NCI-H446 (cell line): ENCODE results near the gene KDM8.
"Not testable (repeated sequence)": the region's sequence is repeated elsewhere in the genome, so short reads cannot be mapped to it uniquely, and the experiment has no call there.

Source experiments
- DNase-seq, 2 experiments: peaks; one replicate each; lab custom pipeline; 2025; lab: John Stamatoyannopoulos, UW

The KDM8 gene

DNA sequence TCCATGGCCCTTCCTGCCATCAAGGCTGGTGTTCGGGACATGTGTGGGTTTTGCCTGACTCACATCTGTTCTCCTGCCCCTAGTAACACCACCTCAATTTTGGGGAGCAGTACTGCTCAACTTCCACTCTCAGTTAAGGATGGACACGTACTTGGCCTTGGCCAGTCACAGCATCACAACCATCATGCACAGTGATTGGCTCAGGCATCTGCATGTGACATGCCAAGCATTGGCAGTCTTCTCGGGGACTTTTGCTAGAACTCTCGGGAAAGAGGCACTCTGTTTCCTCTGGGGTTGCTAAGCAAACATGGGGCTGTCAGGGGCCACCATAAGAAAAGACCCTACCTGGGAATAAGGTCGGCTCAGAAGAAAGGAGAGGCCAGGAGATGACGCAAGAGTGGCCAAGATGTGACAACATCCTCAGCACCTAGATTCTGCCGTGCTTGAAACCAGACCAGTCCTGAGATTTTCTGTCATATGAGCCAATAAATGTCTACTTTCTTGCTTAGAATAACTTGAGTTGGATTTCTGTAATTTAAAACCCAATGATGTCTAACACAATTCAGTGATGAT, 11.9 kb upstream of the KDM8 start:
- DNase-seq = no peak

DNA sequence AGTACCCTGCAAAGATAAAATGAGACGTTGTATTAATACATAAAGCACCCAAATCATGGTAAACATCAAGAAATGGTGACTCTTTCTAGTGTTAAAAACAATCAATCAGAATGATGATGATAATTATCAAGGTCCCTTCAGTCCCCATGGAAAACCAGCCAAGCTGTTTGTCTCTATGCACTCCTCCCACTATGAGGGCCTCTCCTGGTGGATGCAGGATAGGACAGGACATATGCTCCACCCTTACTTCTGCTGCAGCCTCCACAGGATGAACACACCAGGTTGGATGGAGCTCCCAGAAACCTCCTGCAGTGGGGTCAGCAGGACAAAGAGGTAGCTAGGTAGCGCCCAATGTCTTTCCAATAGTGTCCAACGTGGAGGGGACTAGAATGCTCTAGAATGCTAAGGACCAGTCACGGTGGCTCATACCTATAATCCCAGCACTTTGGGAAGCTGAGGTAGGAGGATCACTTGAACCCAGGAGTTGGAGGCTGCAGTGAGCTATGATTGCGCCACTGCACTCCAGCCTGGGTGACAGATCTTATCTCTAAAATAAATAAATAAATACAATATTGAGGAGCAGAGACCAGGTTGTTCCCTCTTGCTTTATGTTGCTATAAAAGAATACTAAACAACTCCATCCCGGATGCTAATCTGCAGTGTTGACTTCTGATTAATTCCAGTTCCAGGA, 9.9 kb upstream of the KDM8 start:
- DNase-seq = no peak

DNA sequence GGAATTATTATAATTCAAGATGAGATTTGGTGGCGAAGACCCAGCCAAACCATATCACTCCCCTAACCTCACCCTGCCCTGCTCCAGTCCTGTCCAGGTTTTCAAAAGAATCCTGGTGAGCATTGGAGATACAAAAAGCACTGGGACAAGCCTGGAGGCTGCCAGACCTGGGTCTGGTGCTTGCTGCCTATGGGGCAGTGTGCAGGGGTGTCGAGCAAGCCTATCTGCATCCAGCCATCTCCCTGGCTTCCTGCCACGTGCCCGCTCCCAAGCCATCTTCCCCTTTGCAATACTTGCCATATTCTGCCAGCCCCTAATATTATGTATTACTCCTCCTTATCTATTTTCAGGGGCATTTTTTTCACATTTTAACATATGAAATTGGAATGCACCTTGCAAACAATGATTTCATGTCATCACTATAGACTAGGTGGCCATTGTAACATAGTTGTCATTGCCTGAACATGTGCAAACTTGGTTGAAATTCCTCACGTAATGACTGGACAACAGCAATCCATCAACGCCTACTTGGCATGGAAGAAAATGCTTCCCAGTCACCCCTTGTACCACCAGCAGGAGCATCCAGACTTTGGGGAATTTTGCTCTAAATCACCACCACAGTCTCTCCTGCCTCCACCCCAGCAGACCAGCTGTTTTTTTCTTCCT, 8.1 kb upstream of the KDM8 start:
- no peak for DNase-seq

DNA sequence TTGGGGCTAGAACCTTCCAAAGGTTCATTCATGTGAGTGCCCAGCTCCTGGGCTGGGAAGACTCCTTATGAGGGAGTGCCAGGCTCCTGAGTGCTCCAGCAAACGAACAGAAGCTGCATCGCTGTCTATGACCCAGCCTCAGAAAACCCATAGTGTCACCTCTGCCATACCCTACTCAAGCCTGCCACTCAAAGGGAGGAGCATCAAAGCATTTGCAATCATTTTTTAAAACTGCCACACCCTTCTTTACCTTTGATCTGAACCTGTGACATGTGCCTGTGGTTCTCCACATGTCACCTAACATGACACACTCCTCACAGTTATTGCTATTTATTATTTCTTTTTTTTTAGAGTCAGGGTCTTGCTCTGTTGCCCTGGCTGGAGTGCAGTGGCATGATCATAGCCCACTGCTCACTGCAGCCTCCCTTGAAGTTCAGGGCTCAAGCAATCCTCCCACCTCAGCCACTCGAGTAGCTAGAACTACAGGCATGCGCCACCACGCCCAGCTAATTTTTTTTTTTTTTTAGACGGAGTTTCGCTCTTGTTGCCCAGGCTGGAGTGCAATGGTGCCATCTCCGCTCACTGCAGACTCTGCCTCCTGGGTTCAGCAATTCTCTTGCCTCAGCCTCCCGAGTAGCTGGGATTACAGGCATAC, 7.3 kb upstream of the KDM8 start:
- no peak for DNase-seq

DNA sequence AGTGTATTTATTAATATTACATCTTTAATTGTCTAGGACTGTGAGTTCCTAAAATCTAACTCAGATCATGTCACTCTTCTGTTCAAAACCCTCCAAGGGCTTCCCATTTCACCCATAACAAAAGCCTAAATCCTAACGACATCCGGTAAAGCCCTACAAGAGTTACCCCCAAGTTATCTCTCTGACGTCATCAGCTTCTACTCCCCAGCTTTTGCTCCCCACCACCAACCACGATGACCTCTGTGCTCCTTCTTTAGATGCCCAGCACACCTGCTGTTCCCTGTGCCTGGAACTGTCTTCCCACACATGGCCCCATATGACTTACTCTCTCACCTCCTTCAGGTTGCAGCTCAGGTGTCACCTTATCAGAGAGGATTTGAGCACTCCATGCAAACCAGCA, 6.3 kb upstream of the KDM8 start:
- DNase-seq = no peak

DNA sequence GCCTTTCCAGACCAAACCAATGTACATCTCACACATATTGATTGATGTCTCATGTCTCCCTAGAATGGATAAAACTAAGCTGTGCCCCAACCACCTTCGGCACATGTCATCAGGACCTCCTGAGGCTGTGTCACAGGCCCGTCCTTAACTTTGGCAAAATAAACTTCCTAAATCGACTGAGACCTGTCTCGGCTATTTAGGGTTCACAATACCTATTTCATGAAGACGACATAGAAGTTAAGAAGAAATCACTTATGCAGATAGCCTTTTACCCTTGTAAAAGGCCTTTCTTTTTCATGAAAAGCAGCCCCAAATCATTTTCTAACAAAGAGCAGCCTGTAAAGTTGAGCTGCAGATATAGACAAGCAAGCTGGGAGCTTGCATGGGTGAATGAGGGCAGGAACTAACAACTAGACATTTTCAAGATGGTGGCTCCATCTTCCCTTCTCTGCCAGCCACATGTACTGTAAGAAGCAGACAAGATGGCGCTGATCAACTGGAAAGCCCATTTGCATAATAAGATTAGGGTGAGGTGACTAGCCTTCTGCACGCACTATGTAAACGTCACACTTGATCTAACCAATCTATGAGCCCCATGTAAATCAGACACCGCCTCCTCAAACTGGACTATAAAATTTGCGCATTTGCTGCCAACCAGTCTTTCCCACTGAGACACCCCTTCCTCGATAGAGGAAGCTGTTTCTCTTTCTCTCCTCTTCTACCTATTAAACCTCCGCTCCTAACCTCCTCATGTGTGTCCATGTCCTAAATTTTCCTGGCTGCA, 4.7 kb upstream of the KDM8 start:
- DNase-seq = no peak

DNA sequence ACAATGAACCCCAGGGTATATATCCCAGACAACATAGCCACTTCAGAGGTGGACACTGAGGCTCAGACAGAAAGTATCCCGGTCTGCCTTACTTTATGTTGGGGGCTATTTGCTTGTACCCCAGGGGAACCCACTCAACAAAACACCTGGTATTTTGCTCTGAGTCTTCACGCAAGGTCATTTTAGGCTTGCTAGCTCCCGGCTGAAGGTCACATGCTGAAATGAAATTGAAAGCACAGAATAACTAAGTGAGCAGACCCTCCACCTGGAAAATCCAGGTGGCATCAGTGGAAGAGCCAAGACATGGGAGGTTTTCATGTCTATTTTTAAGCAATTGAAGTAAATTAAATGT, 4.1 kb upstream of the KDM8 start:
- no peak for DNase-seq

DNA sequence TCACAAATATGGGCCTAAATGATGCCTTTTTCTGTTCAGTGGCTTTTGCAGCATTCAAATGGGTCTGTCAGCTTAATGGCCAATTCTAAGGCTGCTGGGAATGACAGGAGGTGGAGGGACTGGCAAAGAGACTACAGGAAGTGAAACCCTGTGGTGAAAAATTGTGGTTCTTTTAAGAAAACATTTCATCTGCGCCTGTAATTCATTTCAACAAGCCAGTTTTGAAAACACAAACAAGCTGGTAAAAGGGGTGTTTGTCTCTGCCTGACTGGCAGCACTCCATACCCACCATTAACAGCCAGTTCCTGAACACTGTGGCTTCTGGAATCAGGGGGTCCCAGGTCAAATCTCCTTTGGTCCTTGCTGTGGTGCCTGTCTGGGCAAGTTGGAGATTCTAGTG, 3.6 kb upstream of the KDM8 start:
- no peak for DNase-seq

DNA sequence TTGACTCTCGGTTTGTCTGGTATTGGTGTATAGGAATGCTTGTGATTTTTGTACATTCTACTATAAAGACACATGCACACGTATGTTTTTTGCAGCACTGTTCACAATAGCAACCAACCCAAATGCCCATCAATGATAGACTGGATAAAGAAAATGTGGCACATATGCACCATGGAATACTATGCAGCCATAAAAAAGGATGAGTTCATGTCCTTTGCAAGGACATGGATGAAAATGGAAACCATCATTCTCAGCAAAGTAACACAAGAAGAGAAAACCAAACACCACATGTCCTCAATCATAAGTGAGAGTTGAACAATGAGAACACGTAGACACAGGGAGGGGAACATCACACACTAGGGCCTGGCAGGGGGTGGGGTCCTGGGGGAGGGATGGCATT, 2.4 kb upstream of the KDM8 start:
- not testable (repeated sequence) for DNase-seq

DNA sequence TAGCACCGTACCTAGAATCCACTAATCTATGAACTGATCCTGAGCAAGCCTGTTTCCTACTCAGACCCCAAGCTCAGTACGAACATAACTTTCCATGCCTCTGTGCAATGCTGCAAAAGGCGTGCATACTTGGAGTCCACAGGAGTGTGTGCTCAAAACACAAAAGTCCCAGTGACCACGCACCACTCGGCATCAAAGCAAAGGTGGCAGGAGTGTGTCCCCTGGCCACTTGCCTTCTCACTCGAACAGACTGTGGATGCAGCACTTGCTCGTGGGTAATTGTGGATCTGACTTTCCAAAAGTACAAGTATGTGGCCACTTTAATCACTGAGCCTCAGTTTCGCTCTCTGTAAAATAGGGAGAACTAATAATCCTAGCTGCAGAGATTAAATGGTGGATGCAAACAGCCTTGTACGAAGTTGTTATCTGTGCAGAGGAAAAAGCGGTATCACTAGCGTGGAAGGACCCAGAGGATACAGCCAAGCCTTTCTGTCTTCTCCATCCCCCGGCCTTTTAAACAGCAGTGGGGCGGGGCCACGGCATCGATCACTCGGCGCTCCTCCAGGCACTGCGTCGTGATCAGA, 311 bp upstream of the KDM8 start:
- DNase-seq = peak; percentile 86 to 94

DNA sequence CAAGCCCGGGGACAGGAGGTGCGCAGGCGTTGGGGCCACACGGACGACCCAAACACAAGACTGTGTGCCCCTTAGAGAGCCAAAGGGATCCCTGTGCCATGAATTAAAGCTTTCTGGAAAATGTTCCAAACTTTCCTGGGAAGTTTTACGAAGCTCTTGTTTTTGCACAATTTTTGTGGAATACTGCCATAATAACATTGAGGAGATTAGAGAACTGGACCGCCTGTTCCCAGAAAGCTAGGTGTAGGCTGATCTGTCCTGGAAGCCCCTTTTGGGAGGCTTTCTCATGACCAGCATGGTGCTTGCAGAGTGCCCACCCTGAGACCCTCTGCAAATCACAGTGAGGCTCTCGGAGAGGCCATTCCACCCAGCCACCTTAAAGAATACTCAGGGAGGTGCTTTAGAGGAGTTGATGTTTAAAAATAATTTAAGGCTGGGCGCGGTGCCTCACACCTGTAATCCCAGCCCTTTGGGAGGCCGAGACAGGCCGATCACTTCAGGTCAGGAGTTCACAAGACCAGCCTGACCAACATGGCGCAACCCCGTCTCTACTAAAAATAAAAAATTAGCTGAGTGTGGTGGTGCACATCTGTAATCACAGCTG, 1.1 kb downstream of the KDM8 start:
- DNase-seq = no peak

DNA sequence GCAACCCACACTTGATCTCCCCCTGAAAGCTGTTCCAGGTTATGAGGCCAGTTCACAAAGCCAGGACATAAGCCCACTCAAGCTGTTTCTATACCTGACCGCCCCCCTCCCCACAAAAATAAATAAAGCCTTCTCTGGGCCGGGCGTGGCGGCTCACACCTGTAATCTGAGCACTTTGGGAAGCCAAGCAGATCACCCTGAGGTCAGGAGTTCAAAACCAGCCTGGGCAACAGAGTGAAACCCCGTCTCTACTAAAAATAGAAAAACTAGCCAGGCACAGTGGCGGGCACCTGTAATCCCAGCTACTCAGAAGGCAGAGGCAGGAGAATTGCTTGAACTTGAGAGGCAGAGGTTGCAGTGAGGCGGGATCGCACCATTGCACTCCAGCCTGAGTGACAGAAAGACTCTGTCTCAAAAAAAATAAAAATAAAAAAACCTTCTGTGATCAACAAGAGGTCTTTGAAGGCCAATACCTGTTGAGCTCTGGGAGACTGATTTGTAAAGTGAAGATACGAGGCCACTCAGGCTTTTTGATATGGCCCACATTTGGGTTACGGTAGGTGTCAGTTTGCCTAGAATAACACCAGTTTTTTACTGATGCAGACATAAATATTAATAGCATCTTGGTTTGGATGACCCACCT, 2.2 kb downstream of the KDM8 start:
- no peak for DNase-seq

DNA sequence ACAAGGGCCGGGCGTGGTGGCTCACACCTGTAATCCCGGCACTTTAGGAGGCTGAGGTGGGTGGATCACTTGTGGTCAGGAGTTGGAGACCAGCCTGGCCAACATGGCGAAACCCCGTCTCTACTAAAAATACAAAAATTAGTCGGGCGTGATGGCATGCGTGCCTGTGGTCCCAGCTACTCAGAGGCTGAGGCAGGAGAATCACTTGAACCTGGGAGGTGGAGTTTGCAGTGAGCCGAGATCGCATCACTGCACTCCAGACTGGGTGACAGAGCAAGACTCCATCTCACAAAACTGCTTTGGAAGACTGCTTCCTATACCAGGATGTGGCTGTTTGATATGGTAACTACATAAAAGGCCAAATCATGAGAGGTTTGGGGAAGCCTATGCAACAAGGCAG, 3.8 kb downstream of the KDM8 start:
- DNase-seq = not testable (repeated sequence)

DNA sequence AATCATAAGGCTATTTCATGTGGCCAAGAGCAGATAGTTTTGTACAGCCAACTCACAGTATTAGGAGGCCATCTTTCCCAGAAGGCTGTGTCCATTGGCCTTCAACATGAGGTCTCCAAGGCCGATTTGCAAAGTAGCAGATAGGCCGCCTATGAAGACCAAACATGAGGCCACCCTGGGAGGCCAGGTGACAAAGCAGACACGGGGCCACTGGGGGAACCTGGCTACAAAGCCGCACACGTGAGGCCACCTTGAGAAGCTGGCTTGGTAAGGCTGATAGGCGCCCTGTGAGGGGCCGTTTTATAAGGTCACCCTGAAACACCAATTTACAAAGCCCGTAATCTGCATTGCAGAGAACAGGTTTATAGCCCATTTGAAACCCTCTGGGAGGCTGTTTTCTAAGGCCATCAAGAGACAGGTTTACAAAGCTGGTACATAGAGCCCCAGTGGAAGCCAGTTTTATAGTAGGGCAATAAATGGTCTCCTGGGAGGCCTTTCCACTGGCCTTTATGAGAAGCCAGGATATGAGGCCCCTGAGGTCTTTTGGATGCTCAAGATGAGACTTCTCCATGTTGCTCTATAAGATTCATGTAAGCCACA, 4.9 kb downstream of the KDM8 start:
- no peak for DNase-seq

DNA sequence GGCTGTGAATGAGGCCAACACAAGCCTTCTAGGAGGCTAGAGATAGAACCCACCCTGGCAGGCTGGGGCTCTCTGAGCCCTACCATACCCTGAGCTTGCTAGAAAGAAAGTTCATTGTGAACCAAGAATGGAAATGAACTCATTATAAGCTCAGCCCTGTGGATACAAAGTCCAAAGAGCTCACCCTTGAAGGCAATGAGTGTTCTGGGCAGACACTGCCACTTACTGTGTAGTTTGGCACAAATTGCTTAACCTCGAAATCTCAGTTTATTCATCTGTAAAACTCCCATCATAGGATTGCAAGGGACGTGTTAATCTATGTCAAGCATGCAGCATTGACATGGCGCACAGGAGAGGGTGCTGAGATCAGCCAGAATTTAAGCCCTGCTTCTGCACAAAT, 5.5 kb downstream of the KDM8 start:
- DNase-seq = no peak

DNA sequence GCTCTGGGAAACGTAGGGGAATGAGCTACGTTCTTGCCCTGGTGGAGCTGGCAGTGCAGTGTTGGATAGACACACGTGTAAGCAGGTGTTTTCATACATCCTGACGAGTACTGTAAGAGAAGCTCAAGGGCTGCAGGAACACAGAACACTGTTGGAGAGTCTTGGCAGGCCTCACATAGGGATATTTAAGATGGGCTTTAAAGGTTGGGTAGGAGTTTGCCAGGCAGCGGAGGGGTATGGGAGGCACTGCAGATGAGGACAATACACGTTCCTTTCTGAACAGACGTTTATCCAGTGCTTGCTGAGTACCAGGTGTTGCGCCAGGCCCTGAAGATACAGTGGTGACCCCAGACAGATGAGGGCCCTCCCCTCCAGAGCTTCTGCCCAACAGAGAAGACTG, 6.3 kb downstream of the KDM8 start:
- no peak for DNase-seq

DNA sequence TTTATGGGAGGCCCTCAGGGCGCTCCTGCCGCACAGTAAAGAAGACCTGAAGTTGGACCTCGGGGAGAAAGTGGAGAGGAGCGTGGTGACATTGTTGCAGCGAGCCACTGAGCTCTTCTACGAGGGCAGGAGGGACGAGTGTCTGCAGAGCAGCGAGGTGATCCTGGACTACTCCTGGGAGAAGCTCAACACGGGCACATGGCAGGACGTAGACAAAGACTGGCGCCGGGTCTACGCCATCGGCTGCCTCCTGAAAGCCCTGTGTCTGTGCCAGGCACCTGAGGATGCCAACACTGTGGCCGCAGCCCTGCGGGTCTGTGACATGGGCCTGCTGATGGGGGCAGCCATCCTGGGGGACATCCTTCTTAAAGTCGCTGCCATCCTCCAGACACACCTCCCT, 6.8 kb downstream of the KDM8 start:
- no peak for DNase-seq

DNA sequence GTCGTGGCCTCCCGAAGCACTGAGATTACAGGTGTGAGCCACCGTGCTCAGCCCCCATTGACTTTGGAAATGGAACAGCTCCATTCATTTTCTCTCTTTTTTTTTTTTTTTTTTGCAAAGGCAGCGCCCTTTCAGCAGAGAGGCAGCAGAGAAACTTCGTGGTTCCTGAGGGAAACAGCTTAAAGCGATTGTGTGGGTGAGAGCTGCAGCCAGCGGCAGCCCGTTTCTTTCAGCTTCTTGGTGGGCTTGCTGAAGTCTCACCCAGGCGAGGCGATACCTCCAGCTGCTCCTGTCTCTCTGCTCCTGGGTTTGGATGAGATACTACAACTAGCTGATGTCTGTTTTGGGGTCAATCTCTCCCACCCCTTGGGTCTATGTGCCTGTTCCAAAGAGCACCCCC, 7.7 kb downstream of the KDM8 start:
- DNase-seq = no peak

DNA sequence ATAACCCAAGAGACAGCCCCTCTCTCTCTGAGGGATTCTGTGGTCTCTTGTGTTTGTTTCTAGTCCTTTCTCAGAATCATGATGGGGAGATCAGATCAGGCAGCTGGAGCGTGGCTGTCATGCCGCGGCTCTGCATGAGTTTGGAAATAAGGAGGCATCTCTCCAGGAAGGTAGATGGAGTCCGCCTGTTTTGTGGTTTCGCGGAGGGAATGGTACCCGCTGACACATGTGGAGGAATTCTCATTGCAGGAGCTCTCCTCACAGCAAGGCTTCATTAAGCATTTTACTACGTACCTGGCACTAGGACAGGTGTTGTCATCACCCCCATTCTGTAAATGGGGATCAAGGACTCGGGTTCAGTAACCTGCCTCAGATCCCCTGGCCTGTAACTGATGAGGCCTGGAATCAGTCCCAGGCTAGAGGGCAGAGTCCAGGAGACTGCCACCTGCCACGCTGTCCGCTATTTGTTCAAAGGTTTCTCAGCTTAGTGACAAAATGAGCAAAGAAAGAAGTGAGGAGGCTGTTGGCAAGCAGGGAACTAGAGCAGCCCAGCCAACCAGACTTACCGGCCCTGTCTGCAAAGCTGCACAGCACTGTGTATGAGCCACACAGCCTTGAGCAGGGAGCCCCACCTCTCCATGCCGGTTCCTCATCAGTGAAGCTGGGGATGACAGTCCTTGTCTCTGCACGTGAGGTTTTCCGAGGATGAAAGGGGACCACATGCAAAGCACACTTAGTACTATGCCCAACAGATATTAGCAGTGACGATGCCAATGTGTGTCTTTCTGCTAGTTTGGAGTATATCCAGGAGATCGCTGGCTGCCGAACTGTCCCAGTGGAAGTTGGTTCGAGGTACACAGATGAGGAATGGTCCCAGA, 11.0 kb downstream of the KDM8 start:
- no peak for DNase-seq

DNA sequence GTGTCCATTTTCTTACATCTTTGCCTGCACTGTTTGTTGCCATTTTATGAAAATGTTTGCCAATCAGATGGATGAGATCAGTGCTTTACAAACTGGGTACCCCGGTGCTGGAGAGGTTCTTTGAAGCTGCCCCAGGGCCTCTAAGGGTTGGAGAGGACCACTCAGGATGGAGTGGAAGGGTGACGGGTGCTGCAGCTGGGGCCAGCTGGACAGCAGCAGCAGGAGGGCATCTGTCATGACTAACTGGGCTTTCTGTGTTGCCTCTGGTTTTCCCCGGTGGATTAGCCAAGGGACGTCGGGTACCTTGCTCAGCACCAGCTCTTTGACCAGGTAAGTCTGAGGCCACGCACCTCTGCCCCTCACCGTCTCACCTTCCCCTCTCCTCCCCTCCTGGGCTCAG, 12.3 kb downstream of the KDM8 start:
- DNase-seq = no peak
